Thyroid gland (tissue), 4 donors: ENCODE results near the gene EFTUD2.

Experiments
- POLR2A ChIP-seq, 2 donors: fragments of 450-650 bp; IDR thresholded peaks; one replicate each; pipeline ENCODE4 v1.6.1; 2017; ENCODE audit warnings: antibody characterized with exemption in 2 of 2, mild to moderate bottlenecking in 2 of 2, moderate library complexity in 1 of 2
- TF ChIP-seq, protein P1 (sequence below), 6 experiments: fragments of 200-600 bp in 3 of 6; fragments of 450-650 bp in 3 of 6; sonication (generic) in 3 of 6; IDR thresholded peaks; one replicate each; pipeline ENCODE4 v1.5.1; 2016 to 2019; ENCODE audit warnings: antibody characterized with exemption in 6 of 6, mild to moderate bottlenecking in 2 of 6, inconsistent platforms in 1 of 6, moderate library complexity in 1 of 6

- TF ChIP-seq, protein P1, sequence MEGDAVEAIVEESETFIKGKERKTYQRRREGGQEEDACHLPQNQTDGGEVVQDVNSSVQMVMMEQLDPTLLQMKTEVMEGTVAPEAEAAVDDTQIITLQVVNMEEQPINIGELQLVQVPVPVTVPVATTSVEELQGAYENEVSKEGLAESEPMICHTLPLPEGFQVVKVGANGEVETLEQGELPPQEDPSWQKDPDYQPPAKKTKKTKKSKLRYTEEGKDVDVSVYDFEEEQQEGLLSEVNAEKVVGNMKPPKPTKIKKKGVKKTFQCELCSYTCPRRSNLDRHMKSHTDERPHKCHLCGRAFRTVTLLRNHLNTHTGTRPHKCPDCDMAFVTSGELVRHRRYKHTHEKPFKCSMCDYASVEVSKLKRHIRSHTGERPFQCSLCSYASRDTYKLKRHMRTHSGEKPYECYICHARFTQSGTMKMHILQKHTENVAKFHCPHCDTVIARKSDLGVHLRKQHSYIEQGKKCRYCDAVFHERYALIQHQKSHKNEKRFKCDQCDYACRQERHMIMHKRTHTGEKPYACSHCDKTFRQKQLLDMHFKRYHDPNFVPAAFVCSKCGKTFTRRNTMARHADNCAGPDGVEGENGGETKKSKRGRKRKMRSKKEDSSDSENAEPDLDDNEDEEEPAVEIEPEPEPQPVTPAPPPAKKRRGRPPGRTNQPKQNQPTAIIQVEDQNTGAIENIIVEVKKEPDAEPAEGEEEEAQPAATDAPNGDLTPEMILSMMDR (IDR thresholded peaks at IDR 0.05): no peak
- no peak for TF ChIP-seq POLR2A (IDR thresholded peaks at IDR 0.05)
These were observed 13.7 kb upstream of the EFTUD2 start for GRCh38 chr17:44912763-44913544.
